Measurements from ENCODE around the gene MYO10. TPM values are rescaled to one million over a fixed set of nuclear protein-coding genes. Genes with fewer than 3 reads are reported as not detected.

MYO10 gene
- total RNA-seq, 4 donors from 2014 or later: 5.6 to 11.0 (median 6.4) TPM

DNA sequence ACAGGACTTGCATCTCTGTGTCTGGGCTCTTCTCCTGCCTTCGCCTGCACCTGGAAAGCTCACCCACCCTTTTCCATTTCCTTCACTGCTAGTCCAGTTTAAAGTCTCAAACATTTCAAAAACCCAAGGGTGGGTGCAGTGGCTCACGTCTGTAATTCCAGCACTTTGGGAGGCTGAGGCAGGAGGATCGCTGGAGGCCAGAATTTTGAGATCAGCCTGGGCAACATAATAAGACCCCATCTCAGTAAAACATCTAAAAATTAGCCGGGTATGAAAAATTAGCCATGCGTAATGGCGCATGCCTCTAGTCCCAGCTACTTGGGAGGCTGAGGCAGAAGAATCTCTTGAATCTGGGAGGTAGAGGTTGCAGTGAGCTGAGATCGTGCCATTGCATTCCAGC lies 179.4 kb downstream of the MYO10 start:
- no peaks in the 10 kb centered on the region for H3K4me1 ChIP-seq
- TF ChIP-seq POLR2AphosphoS5 (IDR thresholded peaks at IDR 0.05) (no peak), EP300 (IDR thresholded peaks at IDR 0.05) (no peak), POLR2A (IDR thresholded peaks at IDR 0.05) (no peak)
- TF ChIP-seq, protein P1, sequence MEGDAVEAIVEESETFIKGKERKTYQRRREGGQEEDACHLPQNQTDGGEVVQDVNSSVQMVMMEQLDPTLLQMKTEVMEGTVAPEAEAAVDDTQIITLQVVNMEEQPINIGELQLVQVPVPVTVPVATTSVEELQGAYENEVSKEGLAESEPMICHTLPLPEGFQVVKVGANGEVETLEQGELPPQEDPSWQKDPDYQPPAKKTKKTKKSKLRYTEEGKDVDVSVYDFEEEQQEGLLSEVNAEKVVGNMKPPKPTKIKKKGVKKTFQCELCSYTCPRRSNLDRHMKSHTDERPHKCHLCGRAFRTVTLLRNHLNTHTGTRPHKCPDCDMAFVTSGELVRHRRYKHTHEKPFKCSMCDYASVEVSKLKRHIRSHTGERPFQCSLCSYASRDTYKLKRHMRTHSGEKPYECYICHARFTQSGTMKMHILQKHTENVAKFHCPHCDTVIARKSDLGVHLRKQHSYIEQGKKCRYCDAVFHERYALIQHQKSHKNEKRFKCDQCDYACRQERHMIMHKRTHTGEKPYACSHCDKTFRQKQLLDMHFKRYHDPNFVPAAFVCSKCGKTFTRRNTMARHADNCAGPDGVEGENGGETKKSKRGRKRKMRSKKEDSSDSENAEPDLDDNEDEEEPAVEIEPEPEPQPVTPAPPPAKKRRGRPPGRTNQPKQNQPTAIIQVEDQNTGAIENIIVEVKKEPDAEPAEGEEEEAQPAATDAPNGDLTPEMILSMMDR (IDR thresholded peaks at IDR 0.05): no peak
- H3K27ac ChIP-seq: no peak overlapping the region
- no peaks in the 10 kb centered on the region for H3K36me3 ChIP-seq
- no peak overlapping the region for H3K4me3 ChIP-seq
- no peaks in the 10 kb centered on the region for H3K9me3 ChIP-seq
- ATAC-seq: no peak
- H3K27me3 ChIP-seq: no peaks in the 10 kb centered on the region
- WGBS, 2 donors (ENCODE audit: low coverage in 1 of 2): 98 to 100% methylated on average over 1 to 5 of the region's 7 CpGs

DNA sequence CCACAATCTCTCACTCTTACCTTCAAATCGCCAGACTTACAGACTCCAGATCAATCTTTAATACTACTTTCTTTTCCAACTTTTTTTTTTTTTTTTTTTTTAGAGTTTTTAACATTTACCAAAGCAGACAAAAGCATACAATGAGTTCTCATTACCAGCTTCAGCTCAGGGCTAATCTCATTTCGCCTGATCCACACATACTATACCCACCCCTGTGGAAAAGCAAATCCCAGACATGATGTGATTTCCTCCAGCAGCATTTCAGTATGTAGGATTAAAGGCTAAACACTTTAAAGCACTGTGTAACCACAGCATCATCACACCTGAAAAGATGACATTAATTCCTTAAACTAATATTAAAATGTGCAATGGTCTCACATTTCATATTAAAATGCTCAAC lies 180.4 kb downstream of the MYO10 start:
- no peak overlapping the region for H3K4me3 ChIP-seq
- no peaks in the 10 kb centered on the region for H3K36me3 ChIP-seq
- no peaks in the 10 kb centered on the region for H3K9me3 ChIP-seq
- H3K27ac ChIP-seq: no peak overlapping the region
- no peaks in the 10 kb centered on the region for H3K4me1 ChIP-seq
- ATAC-seq: no peak
- TF ChIP-seq EP300 (IDR thresholded peaks at IDR 0.05) (no peak), POLR2AphosphoS5 (IDR thresholded peaks at IDR 0.05) (no peak), POLR2A (IDR thresholded peaks at IDR 0.05) (no peak)
- TF ChIP-seq, protein P1 (IDR thresholded peaks at IDR 0.05): no peak
- WGBS, 2 donors (ENCODE audit: low coverage in 1 of 2): 100% methylated on average over 1 to 2 of the region's 2 CpGs
- H3K27me3 ChIP-seq: no peaks in the 10 kb centered on the region

DNA sequence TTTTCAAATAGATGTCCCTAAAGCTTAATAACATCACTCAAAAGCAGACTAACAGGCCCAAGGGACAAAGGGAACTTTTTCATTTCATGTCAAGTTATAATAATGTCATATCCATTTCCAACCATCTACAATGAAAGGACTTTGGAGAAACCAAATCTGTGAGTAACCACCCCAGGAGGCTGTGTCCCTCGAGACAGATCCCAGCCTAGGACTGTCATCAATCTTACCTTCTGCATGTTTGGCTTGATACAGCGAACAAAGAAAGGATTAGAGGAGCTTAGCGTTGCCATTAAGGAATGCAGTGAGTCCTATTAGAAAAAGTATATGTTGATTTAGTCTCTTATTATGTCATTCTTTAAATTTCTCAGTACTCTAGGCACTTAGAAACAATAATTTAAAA lies 181.5 kb downstream of the MYO10 start:
- H3K27ac ChIP-seq: no peak overlapping the region
- ATAC-seq: no peak
- H3K27me3 ChIP-seq: no peaks in the 10 kb centered on the region
- H3K36me3 ChIP-seq: no peaks in the 10 kb centered on the region
- TF ChIP-seq EP300 (IDR thresholded peaks at IDR 0.05) (no peak), POLR2A (IDR thresholded peaks at IDR 0.05) (no peak), POLR2AphosphoS5 (IDR thresholded peaks at IDR 0.05) (no peak)
- TF ChIP-seq, protein P1 (IDR thresholded peaks at IDR 0.05): no peak
- WGBS, 2 donors (ENCODE audit: low coverage in 1 of 2): 49 to 55% methylated on average over 3 of the region's 3 CpGs
- no peaks in the 10 kb centered on the region for H3K4me1 ChIP-seq
- H3K9me3 ChIP-seq: no peaks in the 10 kb centered on the region
- no peak overlapping the region for H3K4me3 ChIP-seq

DNA sequence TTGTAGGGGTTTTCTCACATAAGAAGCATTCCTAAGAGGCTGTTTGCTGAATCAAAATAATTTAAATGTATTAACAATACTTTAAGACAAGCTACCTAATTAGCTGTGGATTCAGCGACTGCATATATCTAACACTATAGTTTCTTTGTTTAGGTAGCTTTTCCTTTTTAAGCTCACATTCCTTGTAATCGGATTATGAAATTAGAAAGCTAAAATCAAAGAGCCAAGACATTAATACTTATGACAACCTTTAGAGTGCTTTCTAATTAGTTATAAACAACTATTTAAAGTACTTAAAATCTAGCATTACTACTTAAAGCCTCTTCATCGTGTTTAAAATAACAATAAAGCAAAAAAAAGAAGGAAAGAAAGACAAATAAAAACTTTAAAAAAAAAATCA lies 182.0 kb downstream of the MYO10 start:
- WGBS, 2 donors (ENCODE audit: low coverage in 1 of 2): 59 to 64% methylated on average over 3 of the region's 3 CpGs
- Histone ChIP-seq H3K9me3 (no peaks in the 10 kb centered on the region), H3K27me3 (no peaks in the 10 kb centered on the region), H3K4me3 (no peak overlapping the region), H3K27ac (no peak overlapping the region), H3K4me1 (no peaks in the 10 kb centered on the region), H3K36me3 (no peaks in the 10 kb centered on the region)
- TF ChIP-seq POLR2AphosphoS5 (IDR thresholded peaks at IDR 0.05) (no peak), POLR2A (IDR thresholded peaks at IDR 0.05) (no peak), EP300 (IDR thresholded peaks at IDR 0.05) (no peak)
- TF ChIP-seq, protein P1 (IDR thresholded peaks at IDR 0.05): no peak
- no peak for ATAC-seq

DNA sequence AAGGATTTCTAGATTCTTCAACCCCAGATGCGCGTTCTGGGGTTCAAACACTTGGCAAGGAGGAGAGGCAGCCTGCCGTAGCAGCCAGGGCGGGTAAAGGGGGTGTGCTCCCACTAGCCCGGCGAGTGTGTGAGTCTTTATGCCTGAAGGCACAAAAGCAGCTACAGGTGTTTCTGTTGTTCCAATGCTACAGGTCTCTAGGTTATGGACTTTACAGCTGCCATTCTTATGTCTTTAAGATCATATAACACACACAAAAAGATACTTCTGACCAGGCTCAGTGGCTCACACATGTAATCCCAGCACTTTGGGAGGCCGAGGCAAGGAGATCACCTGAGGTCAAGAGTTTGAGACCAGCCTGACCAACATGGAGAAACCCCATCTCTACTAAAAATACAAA lies 185.6 kb downstream of the MYO10 start:
- H3K9me3 ChIP-seq: no peaks in the 10 kb centered on the region
- TF ChIP-seq, protein P1 (IDR thresholded peaks at IDR 0.05): no peak
- TF ChIP-seq POLR2A (IDR thresholded peaks at IDR 0.05) (no peak), EP300 (IDR thresholded peaks at IDR 0.05) (no peak), POLR2AphosphoS5 (IDR thresholded peaks at IDR 0.05) (no peak)
- H3K36me3 ChIP-seq: no peaks in the 10 kb centered on the region
- H3K27me3 ChIP-seq: no peaks in the 10 kb centered on the region
- no peak overlapping the region for H3K27ac ChIP-seq
- H3K4me1 ChIP-seq: no peaks in the 10 kb centered on the region
- 92 to 96% methylated on average over 6 to 7 of the region's 7 CpGs for WGBS, 2 donors (ENCODE audit: low coverage in 1 of 2)
- ATAC-seq: no peak
- no peak overlapping the region for H3K4me3 ChIP-seq
